ENCODE data around the gene LILRB3. TPM values are rescaled to one million over a fixed set of nuclear protein-coding genes. Genes with fewer than 3 reads are reported as not detected.

LILRB3 gene
- total and polyA plus RNA-seq, 2 of the 4 experiments (the other 2 are of a cell fraction): not detected

GRCh38 chr19:54186934-54187381 is 35.8 kb downstream of the LILRB3 start:
- no peak overlapping the region for H3K56ac ChIP-seq (ENCODE audit: extremely low read depth, insufficient read depth, low read length)
- no peak overlapping the region for H3K9ac ChIP-seq (ENCODE audit: low read depth, low read length)
- ChIA-PET CTCF (no interaction called here), POLR2A (ENCODE audit: unreplicated experiment) (no interaction called here)
- H3K79me1 ChIP-seq (ENCODE audit: low read depth in 1 of 2, low read length in 2 of 2): peaks cover 16 to 43% of the 10 kb centered on the region in 2 experiments
- no peak overlapping the region for H3K4me2 ChIP-seq (ENCODE audit: low read depth, low read length)
- TF ChIP-seq NFE2L2 (IDR thresholded peaks at IDR 0.05; ENCODE audit: low read depth, low read length): no peak
- TF ChIP-seq BHLHE40 (IDR thresholded peaks at IDR 0.05; ENCODE audit: low read depth, low read length): no peak
- TF ChIP-seq RCOR1 (IDR thresholded peaks at IDR 0.05; ENCODE audit: insufficient replicate concordance, low read length): no peak
- no peak for TF ChIP-seq CEBPB (IDR thresholded peaks at IDR 0.05; ENCODE audit: low read depth, low read length)
- TF ChIP-seq RAD21 (IDR thresholded peaks at IDR 0.05; ENCODE audit: low read length): no peak
- no peak for TF ChIP-seq ELK1 (IDR thresholded peaks at IDR 0.05; ENCODE audit: borderline replicate concordance, low read depth, low read length)
- no peak for TF ChIP-seq MAZ (IDR thresholded peaks at IDR 0.05; ENCODE audit: borderline replicate concordance, low read depth, low read length)
- no peak for TF ChIP-seq CTCF (conservative IDR thresholded peaks at IDR 0.05; ENCODE audit: low read depth, low read length)
- TF ChIP-seq RFX5 (IDR thresholded peaks at IDR 0.05; ENCODE audit: low read depth, low read length): no peak
- no peak for TF ChIP-seq CHD1 (IDR thresholded peaks at IDR 0.05; ENCODE audit: low read depth, low read length)
- TF ChIP-seq MAFK (IDR thresholded peaks at IDR 0.05; ENCODE audit: low read depth, low read length): no peak
- TF ChIP-seq MXI1 (IDR thresholded peaks at IDR 0.05; ENCODE audit: borderline replicate concordance, low read depth, low read length): no peak
- TF ChIP-seq SMC3 (IDR thresholded peaks at IDR 0.05; ENCODE audit: low read depth, low read length): no peak
- no peak for TF ChIP-seq POLR2A (IDR thresholded peaks at IDR 0.05; ENCODE audit: low read depth, low read length)
- TF ChIP-seq FOS (IDR thresholded peaks at IDR 0.05; ENCODE audit: low read depth, low read length): no peak
- no peak for TF ChIP-seq USF2 (IDR thresholded peaks at IDR 0.05; ENCODE audit: low read depth, low read length)
- H3K18ac ChIP-seq (ENCODE audit: low read depth, low read length): no peak overlapping the region
- H3K9me3 ChIP-seq (ENCODE audit: control insufficient read depth, insufficient read depth, low read length): no peaks in the 10 kb centered on the region
- H2AK5ac ChIP-seq (ENCODE audit: low read depth, low read length): no peak overlapping the region; the same call in 1 of the 2 replicates
- peaks cover 3% of the 10 kb centered on the region for H3K4me1 ChIP-seq (ENCODE audit: control insufficient read depth, insufficient read depth, low read length)
- H3K27me3 ChIP-seq (ENCODE audit: control insufficient read depth, insufficient read depth, low read length): no peaks in the 10 kb centered on the region
- peaks cover 16% of the 10 kb centered on the region for H4K20me1 ChIP-seq (ENCODE audit: insufficient read depth, low read length)
- no peak overlapping the region for H3K4me3 ChIP-seq (ENCODE audit: insufficient read depth, low read depth, low read length)
- no peak overlapping the region for H3K4ac ChIP-seq (ENCODE audit: low read depth, low read length)
- H3K14ac ChIP-seq (replicated peaks; ENCODE audit: low read depth, low read length): no peak overlapping the region
- WGBS, 2 experiments (ENCODE audit: extremely low coverage in 2 of 2, insufficient read length in 1 of 2): 83% methylated on average over 4 of the region's 11 CpGs; no CpG with 5 or more reads in 1 of the 2 experiments
- DNase-seq (no peak), ATAC-seq (ENCODE audit: low read depth) (no peak)
- no peak overlapping the region for H2BK15ac ChIP-seq (ENCODE audit: low read depth, low read length)
- intact Hi-C loops (cut with micrococcal nuclease): no loop called here
- peaks cover 3% of the 10 kb centered on the region; the same call in 1 of the 2 replicates for H3K9me1 ChIP-seq (ENCODE audit: insufficient read depth, low read length)
- H3K27ac ChIP-seq (ENCODE audit: insufficient read depth, low read length): no peak overlapping the region
- no peak overlapping the region for H2BK120ac ChIP-seq (ENCODE audit: low read depth, low read length)
- no peak overlapping the region for H2BK20ac ChIP-seq (ENCODE audit: low read depth, low read length)
- H2BK5ac ChIP-seq (ENCODE audit: low read depth, low read length, poor library complexity, severe bottlenecking): no peak overlapping the region
- BruUV-seq (replicated peaks): TSS peak; percentile 20
- no peak overlapping the region for H4K5ac ChIP-seq (ENCODE audit: low read depth, low read length)
- no peak overlapping the region for H2AK9ac ChIP-seq (replicated peaks; ENCODE audit: low read depth, low read length, poor library complexity)
- H2AFZ ChIP-seq (replicated peaks; ENCODE audit: low read length, poor library complexity): no peak overlapping the region
- in situ Hi-C loops (cut with MboI; ENCODE audit: low sequenced_read_pairs): no loop called here
- dilution Hi-C loops (cut with HindIII; ENCODE audit: low sequenced_read_pairs, unreplicated experiment): no loop called here
- no peak overlapping the region for H4K8ac ChIP-seq (ENCODE audit: low read depth in 2 of 2, low read length in 2 of 2)
- H3K36me3 ChIP-seq (ENCODE audit: control insufficient read depth, insufficient read depth, low read length): peaks cover 25% of the 10 kb centered on the region
- H4K91ac ChIP-seq (ENCODE audit: insufficient read depth, low read depth, low read length): no peak overlapping the region
- H3K23ac ChIP-seq (ENCODE audit: low read depth, low read length): no peak overlapping the region
